ENCODE results near the gene TMEM11.

Gene TMEM11

DNA sequence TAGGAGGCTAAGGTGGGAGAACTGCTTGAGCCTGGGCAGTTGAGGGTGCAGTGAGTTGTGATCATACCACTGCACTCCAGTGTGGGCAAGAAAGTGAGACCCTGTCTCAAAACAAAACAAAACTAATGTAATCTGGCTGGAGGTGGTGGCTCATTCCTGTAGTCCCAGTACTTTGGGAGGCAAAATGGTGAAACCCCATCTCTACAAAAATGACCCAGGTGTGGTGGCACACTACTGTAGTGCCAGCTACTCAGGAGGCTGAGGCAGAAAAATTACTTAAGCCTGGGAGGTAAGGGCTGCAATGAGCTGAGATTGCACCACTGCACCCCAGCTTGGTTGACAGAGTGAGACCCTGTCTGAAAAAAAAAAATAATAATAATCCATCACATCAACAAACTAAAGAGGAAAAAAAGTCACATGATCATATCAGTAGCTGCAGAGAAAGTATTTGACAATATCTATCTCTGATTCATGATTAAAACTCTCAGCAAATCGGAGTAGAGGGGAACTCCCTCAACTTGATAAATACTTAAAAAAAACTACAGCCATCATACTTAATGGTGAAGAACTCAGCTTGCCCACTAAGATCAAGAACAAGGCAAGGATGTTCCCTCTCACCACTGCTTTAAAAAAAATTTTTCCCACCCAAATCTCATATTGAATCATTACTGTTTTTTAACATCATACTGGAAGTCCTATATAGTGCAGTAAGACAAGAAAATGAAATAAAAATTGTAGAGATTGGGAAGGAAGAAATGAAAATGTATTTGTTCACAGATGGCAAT, 56.2 kb downstream of the TMEM11 start:
- FAIRE-seq: no peak

DNA sequence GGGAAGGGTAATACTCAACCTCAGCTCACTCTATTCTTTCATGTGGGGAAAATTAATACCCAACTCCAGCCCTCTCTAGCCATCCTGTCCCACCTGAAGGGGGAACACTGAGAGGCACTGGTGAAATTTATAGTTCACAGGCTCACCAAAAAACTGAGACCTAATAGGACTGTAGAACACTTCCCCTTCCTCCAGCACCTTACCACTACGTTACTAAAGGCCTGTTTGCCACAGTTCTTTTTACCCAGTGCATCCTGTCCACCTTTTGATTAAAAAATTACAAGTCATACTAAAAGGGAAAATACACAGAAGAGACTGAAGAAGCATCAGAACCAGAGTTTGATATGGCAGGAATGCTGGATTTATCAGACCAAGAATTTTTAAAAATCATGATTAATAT, 61.2 kb downstream of the TMEM11 start:
- no peak for FAIRE-seq

DNA sequence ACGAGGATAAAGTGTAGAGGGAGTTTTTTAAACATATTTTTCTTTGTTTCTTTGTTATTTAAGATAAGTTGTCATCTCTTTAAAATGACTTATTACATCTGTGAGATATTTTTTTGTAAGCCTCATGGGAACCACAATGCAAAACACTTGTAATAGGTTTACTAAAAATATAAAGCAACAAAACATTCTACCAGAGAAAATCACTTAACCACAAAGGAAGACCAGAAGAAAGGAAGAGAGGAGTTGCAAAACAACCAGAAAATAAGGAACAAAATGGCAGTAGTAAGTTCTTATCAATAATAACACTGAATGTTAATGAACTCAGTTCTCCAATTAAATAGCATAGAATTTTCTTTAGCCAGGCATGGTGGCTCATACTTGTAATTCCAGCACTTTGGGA, 64.3 kb downstream of the TMEM11 start:
- FAIRE-seq: no peak
